Vagina (tissue), 2 donors: Measurements from ENCODE around the gene AGBL4. TPM values are rescaled to one million over a fixed set of nuclear protein-coding genes. Genes with fewer than 3 reads are reported as not detected.

ENCODE experiments used
- DNase-seq, 2 donors: peaks; one replicate each; pipeline ENCODE4 v3.0.0-alpha.2; 2017; ENCODE audit errors: extremely low spot score in 2 of 2
- H3K27ac ChIP-seq: fragments of 200-600 bp; sonication (generic); one replicate; pipeline ENCODE4 v1.5.1; 2019
- H3K27me3 ChIP-seq: fragments of 200-600 bp; sonication (generic); one replicate; pipeline ENCODE4 v1.5.1; 2019
- H3K36me3 ChIP-seq, 2 donors: fragments of 200-600 bp; sonication (generic); one replicate each; pipeline ENCODE4 v1.5.1; 2017 to 2019
- H3K4me1 ChIP-seq: fragments of 200-600 bp; sonication (generic); one replicate; pipeline ENCODE4 v1.5.1; 2019
- H3K4me3 ChIP-seq, 2 donors: fragments of 200-600 bp; sonication (generic); 1 replicate in 1 of 2; 2 replicates in 1 of 2; pipeline ENCODE4 v1.5.1; 2016 to 2019
- H3K9me3 ChIP-seq: fragments of 200-600 bp; sonication (generic); one replicate; pipeline ENCODE4 v1.5.1; 2019
- POLR2A ChIP-seq, 2 donors: fragments of 450-650 bp; IDR thresholded peaks; one replicate each; pipeline ENCODE4 v1.6.1; 2017; ENCODE audit warnings: antibody characterized with exemption in 2 of 2, mild to moderate bottlenecking in 2 of 2, moderate library complexity in 2 of 2
- POLR2AphosphoS5 ChIP-seq, 2 donors: sonication (generic); formaldehyde crosslinking; IDR thresholded peaks; one replicate each; pipeline ENCODE4 v1.9.0; 2017; ENCODE audit warnings: antibody characterized with exemption in 2 of 2, mild to moderate bottlenecking in 2 of 2, low read depth in 1 of 2; ENCODE audit not compliant: insufficient read depth in 1 of 2
- intact Hi-C: fragments of 100-400 bp; cut with DNase I; formaldehyde crosslinking; loops from one replicate; pipeline ENCODE4 v1.15.1; 2023
- total RNA-seq: library from RNA; depleted of rRNA; stranded (reverse); fragments of >200 nt; gene quantifications from one replicate; pipeline ENCODE4 v1.2.3, GENCODE V29; 2016
- TF ChIP-seq, protein P1 (sequence below), 3 experiments: fragments of 450-650 bp in 2 of 3; fragments of 200-600 bp in 1 of 3; sonication (generic) in 1 of 3; IDR thresholded peaks; one replicate each; pipeline ENCODE4 v1.5.1; 2017 to 2019; ENCODE audit warnings: antibody characterized with exemption in 3 of 3, mild to moderate bottlenecking in 2 of 3, moderate library complexity in 2 of 3

The AGBL4 gene
- total RNA-seq, 1 donor from 2014 or later: not detected

DNA sequence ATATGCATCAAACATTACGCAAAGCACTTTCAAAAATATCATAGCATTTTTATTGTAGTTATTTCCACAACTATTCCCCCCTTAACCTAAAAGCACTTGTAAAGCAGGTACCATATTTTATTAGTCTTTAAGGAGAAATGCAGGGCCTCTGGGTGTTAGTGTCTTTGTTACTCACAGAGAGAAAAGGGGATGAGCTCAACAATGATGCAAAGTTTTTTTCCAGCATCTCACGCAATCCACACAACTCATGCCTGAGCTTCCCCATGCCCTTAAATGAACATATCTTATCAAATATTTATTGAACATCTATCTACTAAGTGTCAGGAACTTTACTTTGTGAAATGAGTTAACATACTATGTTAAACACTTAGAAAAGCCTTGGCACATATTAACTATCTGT lies 1297.6 kb downstream of the AGBL4 start:
- Histone ChIP-seq H3K4me1 (peaks cover 6% of the 10 kb centered on the region), H3K4me3 (no peak overlapping the region), H3K36me3 (no peaks in the 10 kb centered on the region), H3K27ac (no peak overlapping the region), H3K9me3 (no peaks in the 10 kb centered on the region), H3K27me3 (no peaks in the 10 kb centered on the region)
- TF ChIP-seq POLR2AphosphoS5 (IDR thresholded peaks at IDR 0.05; ENCODE audit: insufficient read depth in 1 of 2, low read depth in 1 of 2): no peak
- TF ChIP-seq, protein P1, sequence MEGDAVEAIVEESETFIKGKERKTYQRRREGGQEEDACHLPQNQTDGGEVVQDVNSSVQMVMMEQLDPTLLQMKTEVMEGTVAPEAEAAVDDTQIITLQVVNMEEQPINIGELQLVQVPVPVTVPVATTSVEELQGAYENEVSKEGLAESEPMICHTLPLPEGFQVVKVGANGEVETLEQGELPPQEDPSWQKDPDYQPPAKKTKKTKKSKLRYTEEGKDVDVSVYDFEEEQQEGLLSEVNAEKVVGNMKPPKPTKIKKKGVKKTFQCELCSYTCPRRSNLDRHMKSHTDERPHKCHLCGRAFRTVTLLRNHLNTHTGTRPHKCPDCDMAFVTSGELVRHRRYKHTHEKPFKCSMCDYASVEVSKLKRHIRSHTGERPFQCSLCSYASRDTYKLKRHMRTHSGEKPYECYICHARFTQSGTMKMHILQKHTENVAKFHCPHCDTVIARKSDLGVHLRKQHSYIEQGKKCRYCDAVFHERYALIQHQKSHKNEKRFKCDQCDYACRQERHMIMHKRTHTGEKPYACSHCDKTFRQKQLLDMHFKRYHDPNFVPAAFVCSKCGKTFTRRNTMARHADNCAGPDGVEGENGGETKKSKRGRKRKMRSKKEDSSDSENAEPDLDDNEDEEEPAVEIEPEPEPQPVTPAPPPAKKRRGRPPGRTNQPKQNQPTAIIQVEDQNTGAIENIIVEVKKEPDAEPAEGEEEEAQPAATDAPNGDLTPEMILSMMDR (IDR thresholded peaks at IDR 0.05): no peak
- no peak for TF ChIP-seq POLR2A (IDR thresholded peaks at IDR 0.05)
- DNase-seq: no peak
- intact Hi-C loops: no loop called here

DNA sequence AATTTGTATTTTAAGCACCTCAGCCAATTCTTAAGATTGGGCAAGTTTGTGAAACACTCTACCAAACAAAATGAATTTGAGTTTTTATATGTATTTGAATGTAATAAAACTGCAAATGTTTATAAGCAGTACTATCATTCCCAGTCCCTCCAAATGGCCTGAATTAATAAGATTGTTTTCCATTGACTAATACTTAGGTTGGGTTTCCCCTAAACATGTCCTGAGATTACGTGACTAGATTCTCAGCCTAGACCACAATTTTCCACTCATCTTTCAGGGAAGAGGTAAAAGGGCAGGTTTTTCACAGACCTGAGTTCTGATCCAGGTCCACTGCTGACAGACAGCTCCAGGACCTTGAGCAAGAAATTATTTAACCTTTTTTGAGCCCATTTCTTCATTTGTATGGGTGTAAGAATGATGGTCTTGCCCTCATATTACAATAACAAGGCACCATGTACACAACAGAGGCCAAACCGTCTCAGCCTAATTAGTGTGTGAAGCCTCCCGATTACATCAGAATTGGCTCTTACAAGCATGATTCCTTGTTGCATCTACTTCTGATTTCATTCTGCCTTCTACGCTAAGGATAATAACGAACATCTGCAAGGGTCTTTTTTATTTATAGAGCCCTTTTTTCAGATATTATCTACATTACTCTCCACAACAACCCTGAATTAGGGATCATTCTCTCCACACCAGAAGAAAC lies 1298.3 kb downstream of the AGBL4 start:
- no peak for TF ChIP-seq POLR2A (IDR thresholded peaks at IDR 0.05)
- no peak for TF ChIP-seq POLR2AphosphoS5 (IDR thresholded peaks at IDR 0.05; ENCODE audit: insufficient read depth in 1 of 2, low read depth in 1 of 2)
- TF ChIP-seq, protein P1 (IDR thresholded peaks at IDR 0.05): no peak
- no peaks in the 10 kb centered on the region for H3K36me3 ChIP-seq
- H3K9me3 ChIP-seq: no peaks in the 10 kb centered on the region
- no peak overlapping the region for H3K27ac ChIP-seq
- intact Hi-C loops: no loop called here
- H3K27me3 ChIP-seq: no peaks in the 10 kb centered on the region
- no peak overlapping the region for H3K4me3 ChIP-seq
- H3K4me1 ChIP-seq: peaks cover 6% of the 10 kb centered on the region
- no peak for DNase-seq

DNA sequence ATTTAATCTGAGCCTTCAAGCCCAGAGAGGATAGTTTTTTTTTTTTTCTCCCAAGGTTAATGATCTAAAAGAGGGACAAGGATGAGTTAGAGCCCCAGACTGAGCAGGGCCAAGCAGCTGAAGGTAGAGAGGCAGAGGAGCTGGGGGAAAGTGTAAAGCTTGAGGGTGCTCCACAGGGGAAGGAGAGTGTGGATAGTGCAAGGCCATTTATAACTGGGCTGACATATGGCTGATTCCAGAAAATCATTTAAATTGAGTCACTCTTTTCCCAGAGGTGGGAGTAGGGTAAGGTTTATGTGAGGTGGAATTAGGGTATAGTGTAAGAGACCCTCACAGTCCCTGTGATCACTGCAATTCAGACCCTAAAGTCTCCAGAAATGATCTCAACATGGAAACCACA lies 1302.8 kb downstream of the AGBL4 start:
- H3K4me1 ChIP-seq: peaks cover 3% of the 10 kb centered on the region
- no peak for DNase-seq
- no peak overlapping the region for H3K27ac ChIP-seq
- H3K36me3 ChIP-seq: no peaks in the 10 kb centered on the region
- H3K27me3 ChIP-seq: no peaks in the 10 kb centered on the region
- intact Hi-C loops: no loop called here
- TF ChIP-seq, protein P1 (IDR thresholded peaks at IDR 0.05): no peak
- TF ChIP-seq POLR2A (IDR thresholded peaks at IDR 0.05): no peak
- TF ChIP-seq POLR2AphosphoS5 (IDR thresholded peaks at IDR 0.05; ENCODE audit: insufficient read depth in 1 of 2, low read depth in 1 of 2): no peak
- no peak overlapping the region for H3K4me3 ChIP-seq
- no peaks in the 10 kb centered on the region for H3K9me3 ChIP-seq

DNA sequence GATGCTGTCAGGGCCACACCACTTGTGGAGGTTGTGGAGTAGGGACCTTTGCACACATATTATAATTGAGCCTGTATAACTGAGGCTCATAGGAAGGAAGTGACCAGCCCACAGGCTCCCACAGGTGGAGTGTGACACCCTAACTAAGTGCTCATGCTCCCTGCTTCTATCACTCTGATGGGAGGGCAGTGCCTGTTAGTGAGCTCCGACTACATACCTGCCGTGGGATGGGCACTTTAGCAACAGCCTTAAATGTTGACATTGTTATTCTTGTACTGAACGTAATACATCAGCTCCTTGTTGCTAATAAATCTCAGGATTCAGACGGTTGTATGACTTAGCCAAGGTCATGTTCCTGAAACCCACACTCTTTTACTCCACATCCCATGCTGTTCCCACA lies 1305.0 kb downstream of the AGBL4 start:
- H3K4me1 ChIP-seq: no peaks in the 10 kb centered on the region
- no peak for DNase-seq
- H3K36me3 ChIP-seq: no peaks in the 10 kb centered on the region
- no peak overlapping the region for H3K27ac ChIP-seq
- H3K9me3 ChIP-seq: no peaks in the 10 kb centered on the region
- intact Hi-C loops: no loop called here
- TF ChIP-seq POLR2A (IDR thresholded peaks at IDR 0.05) (no peak), POLR2AphosphoS5 (IDR thresholded peaks at IDR 0.05; ENCODE audit: insufficient read depth in 1 of 2, low read depth in 1 of 2) (no peak)
- TF ChIP-seq, protein P1 (IDR thresholded peaks at IDR 0.05): no peak
- H3K4me3 ChIP-seq: no peak overlapping the region
- no peaks in the 10 kb centered on the region for H3K27me3 ChIP-seq

DNA sequence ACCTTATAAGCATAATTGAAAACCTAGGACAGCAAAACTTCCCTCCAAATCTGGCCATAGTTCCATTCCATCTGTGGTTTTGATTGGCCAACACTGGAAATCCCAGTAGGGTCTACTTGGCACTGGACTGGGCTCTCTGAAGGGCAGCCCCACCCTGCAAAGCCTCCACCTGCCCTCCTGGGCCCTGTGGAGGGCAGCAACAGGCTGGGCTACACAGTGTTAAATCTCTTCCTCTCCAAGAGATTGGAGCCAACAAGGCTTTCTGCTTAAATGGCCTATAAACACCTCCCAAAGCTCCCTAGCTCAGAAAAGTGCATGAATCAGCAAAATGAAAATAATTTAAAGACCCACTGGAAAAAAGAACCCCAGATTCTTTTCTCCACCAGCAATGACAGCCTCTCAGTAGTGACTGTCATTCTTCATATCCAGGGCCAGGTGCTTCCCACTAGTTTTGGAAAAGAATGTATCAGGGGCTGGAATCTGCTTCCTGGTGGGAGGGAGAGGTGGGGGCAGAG lies 1305.6 kb downstream of the AGBL4 start:
- Histone ChIP-seq H3K4me1 (no peaks in the 10 kb centered on the region), H3K27me3 (no peaks in the 10 kb centered on the region), H3K4me3 (no peak overlapping the region), H3K27ac (no peak overlapping the region), H3K36me3 (no peaks in the 10 kb centered on the region), H3K9me3 (no peaks in the 10 kb centered on the region)
- intact Hi-C loops: no loop called here
- no peak for DNase-seq
- TF ChIP-seq, protein P1 (IDR thresholded peaks at IDR 0.05): no peak
- TF ChIP-seq POLR2A (IDR thresholded peaks at IDR 0.05): no peak
- TF ChIP-seq POLR2AphosphoS5 (IDR thresholded peaks at IDR 0.05; ENCODE audit: insufficient read depth in 1 of 2, low read depth in 1 of 2): no peak
